SJCRH30 (cell line): ENCODE measurements around the gene DNAJB12. TPM values are rescaled to one million over a fixed set of nuclear protein-coding genes. Genes with fewer than 3 reads are reported as not detected.
"Not testable (repeated sequence)": the region's sequence is repeated elsewhere in the genome, so short reads cannot be mapped to it uniquely, and the experiment has no call there.

Experiments
- DNase-seq, 2 experiments: peaks; one replicate each; pipeline ENCODE4 v3.0.0-alpha.2; 2015 to 2020
- H3K27ac ChIP-seq: fragments of 250-450 bp; sonication (Bioruptor Pico); 2 replicates; pipeline ENCODE4 v1.5.1; 2020; ENCODE audit warnings: mild to moderate bottlenecking, moderate library complexity
- H3K27me3 ChIP-seq: fragments of 250-450 bp; sonication (Bioruptor Pico); 2 replicates; pipeline ENCODE4 v1.5.1; 2020; ENCODE audit warnings: mild to moderate bottlenecking, moderate library complexity
- H3K36me3 ChIP-seq: fragments of 250-450 bp; sonication (Bioruptor Pico); 2 replicates; pipeline ENCODE4 v1.5.1; 2020; ENCODE audit warnings: mild to moderate bottlenecking, moderate library complexity
- H3K4me1 ChIP-seq: fragments of 250-450 bp; sonication (Bioruptor Pico); 2 replicates; pipeline ENCODE4 v1.5.1; 2020; ENCODE audit warnings: mild to moderate bottlenecking, moderate library complexity
- H3K4me3 ChIP-seq: fragments of 250-450 bp; sonication (Bioruptor Pico); 2 replicates; pipeline ENCODE4 v1.5.1; 2020; ENCODE audit warnings: mild to moderate bottlenecking, moderate library complexity
- H3K9me3 ChIP-seq: fragments of 250-450 bp; sonication (Bioruptor Pico); replicated peaks from 2 replicates; pipeline ENCODE4 v1.5.1; 2020; ENCODE audit warnings: mild to moderate bottlenecking, moderate library complexity
- total RNA-seq: library from RNA; depleted of rRNA; stranded (reverse); fragments of >200 nt; shearing (Covaris generic); gene quantifications from 2 replicates; pipeline ENCODE4 v1.2.3, GENCODE V29; 2014; rRNA removed

The DNAJB12 gene
- total RNA-seq: 20.8 and 22.3 TPM in 2 replicates

DNA sequence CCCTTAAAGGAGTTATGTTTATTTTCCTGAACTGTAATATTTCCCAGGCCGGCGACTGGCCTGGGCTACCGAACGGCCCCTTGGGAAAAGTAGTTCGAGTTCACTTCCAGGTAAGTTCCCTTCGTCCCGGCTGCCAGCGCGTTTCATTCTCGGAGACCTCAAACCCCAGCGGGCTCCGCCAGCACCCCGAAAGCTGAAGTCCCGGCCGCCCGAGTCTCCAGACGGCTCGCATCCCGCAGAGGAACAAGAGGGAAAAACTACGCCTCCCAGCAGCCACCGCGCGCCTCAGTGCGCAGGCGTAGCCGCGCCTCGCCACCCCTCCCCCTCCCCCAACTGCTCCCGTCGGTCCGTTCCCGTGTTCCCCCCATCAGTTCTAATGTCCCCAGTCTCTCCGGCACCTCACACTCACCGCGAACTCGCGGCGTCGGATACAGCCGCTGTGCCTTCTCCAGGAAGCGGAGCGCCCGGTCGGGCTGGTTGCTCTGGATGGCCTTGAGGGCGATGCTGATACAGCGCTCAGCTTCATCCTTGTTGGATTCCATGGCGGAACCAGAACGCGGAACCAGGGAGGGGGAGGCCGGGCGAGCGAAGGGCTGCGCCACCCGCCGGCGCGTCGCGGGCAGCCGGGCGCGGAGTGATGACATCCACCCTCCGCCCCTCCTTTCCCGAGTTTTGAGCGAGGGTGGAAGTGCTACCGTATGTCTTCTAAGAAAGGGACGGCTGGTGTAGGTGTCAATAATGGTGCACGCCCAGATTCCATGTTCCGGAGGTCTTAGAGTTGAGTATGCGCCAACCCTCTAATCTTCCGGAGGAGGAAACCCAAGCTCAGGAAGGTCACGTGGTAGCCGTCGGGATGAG, at the start of gene DNAJB12:
DNAJB12 (minus strand) TSS at position 564 of the 858 bp plus-strand sequence; CDS start at position 542, 22 bp downstream.
- Histone ChIP-seq H3K27me3 (no peaks in the 10 kb centered on the region), H3K9me3 (no peaks in the 10 kb centered on the region), H3K4me1 (no peaks in the 10 kb centered on the region), H3K27ac (peak within 1 kb of the TSS; percentile 95), H3K4me3 (peak within 1 kb of the TSS; percentile 89), H3K36me3 (no peaks in the 10 kb centered on the region)
- peak; percentile 95 to 98 for DNase-seq

DNA sequence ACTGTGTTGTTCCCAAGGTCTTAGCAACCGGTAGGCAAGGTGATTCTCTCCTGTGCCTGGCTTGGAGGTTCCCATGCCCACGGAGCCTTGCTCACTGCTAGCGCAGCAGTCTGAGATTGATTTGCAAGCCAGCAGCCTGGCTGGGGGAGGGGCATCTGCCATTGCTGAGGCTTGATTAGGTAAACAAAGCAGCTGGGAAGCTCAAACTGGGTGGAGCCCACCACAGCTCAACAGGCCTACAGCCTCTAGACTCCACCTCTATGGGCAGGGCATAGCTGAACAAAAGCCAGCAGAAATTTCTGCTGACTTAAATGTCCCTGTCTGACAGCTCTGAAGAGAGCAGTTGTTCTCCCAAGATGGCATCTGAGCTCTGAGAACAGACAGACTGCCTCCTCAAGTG, 40.9 kb upstream of the DNAJB12 start:
- DNase-seq: peak in 1 of 2 experiments; percentile 3
- not testable (repeated sequence) for H3K27me3 ChIP-seq, H3K36me3 ChIP-seq, H3K4me1 ChIP-seq, H3K27ac ChIP-seq, H3K4me3 ChIP-seq, H3K9me3 ChIP-seq

DNA sequence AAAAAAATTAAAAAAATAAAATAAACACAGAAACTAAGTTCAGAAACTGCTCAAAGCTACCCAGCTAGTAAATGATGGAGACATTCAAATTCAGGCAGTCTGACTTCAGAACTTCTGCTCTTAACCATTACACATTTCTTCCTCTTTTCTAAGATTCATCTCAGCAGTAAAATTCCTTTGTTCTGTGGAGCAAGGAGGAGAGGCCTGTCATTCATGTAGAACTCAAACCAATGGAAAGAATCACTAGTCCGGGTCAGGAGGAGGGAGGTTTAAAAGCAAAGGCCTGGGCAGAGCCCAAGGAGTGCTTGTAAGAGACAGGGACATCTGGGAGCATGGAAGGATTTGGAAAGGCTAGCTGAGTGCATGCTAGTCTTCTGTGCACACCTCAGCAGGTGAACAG, 37.9 kb upstream of the DNAJB12 start:
- H3K27ac ChIP-seq: no peak overlapping the region
- H3K4me1 ChIP-seq: no peaks in the 10 kb centered on the region
- H3K9me3 ChIP-seq: no peaks in the 10 kb centered on the region; the same call in 1 of the 2 replicates
- no peaks in the 10 kb centered on the region for H3K27me3 ChIP-seq
- DNase-seq: no peak
- H3K4me3 ChIP-seq: no peak overlapping the region
- no peaks in the 10 kb centered on the region; the same call in none of the 2 replicates for H3K36me3 ChIP-seq

DNA sequence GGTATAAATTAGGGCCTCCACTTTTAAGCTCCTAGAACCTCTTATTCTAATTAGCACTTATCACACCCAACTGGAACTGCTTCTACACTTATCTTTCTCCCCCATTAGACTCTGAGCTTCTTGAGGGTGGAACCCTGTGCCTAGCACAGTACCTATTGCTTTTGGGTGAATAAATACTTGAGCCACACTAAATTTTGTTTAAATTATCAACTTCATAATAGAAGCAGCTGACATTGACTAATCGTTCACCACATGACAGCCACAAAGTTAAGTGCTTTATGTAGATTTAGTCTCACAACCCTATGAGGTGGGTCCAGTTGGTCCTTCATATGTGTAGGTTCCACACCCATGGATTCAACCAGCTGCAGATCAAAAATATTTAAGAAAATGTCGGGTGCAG, 36.0 kb upstream of the DNAJB12 start:
- Histone ChIP-seq H3K4me1 (no peaks in the 10 kb centered on the region), H3K9me3 (no peaks in the 10 kb centered on the region), H3K4me3 (no peak overlapping the region), H3K27ac (no peak overlapping the region), H3K27me3 (no peaks in the 10 kb centered on the region), H3K36me3 (no peaks in the 10 kb centered on the region; the same call in none of the 2 replicates)
- no peak for DNase-seq

DNA sequence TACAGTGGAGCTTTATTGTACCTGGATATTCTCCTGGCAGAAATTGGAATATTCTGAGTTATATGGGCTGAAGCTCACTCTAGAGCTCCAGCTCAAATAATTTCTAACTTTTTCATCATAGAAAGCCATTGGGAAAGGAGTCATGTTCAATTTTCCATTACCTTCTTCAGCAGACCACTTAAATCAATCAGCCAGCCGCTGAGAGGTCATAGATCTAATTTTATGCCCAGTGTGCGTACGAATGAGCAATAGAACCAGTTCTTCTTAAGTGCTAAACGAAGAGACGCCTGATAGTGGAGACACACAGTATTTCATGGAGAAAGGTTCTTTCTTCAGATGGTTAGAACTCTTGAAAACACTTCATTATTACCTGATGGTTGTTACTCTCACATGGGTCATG, 35.0 kb upstream of the DNAJB12 start:
- H3K36me3 ChIP-seq: no peaks in the 10 kb centered on the region; the same call in 1 of the 2 replicates
- H3K27ac ChIP-seq: no peak overlapping the region
- H3K27me3 ChIP-seq: no peaks in the 10 kb centered on the region
- no peak overlapping the region for H3K4me3 ChIP-seq
- no peak for DNase-seq
- no peaks in the 10 kb centered on the region for H3K9me3 ChIP-seq
- H3K4me1 ChIP-seq: no peaks in the 10 kb centered on the region

DNA sequence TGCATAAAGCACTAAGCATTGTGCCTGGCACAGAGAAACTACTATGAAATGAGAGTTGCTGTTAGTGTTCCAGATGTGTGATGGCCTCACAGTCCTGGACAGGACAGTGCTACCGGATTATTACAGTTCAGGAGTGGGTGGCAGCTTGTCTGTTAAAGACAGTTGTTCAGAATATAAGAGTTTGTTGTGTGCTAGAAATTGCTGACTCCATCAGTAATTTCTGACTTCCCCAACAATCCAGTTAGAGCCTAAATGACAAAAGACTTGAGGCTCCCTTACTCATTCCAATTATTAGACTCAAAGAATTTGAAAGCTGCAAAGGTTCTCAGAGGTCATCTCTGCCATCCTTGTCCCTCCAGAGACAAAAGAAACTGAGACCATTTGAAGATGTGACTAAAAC, 34.3 kb upstream of the DNAJB12 start:
- no peak overlapping the region for H3K4me3 ChIP-seq
- no peaks in the 10 kb centered on the region for H3K36me3 ChIP-seq
- H3K9me3 ChIP-seq: no peaks in the 10 kb centered on the region
- no peaks in the 10 kb centered on the region for H3K27me3 ChIP-seq
- no peak for DNase-seq
- no peak overlapping the region for H3K27ac ChIP-seq
- H3K4me1 ChIP-seq: no peaks in the 10 kb centered on the region

DNA sequence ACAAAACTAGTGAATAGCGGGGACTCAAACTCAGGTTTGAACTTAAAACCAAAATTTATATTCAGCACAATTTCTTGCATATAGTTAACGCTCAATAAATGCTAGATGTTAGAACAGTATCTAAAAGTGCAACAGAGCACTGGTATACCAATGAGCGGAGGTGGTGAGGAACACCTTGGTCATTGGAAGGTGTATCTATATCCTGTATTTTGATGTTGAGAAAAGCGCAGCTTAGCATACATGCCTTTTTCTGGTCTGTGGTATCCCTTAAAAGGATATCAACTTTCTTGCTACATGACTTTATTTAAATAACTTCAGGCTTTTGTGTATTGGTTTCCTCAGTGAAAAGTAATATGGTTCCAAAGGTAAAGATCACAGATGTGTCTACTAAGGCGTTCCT, 33.3 kb upstream of the DNAJB12 start:
- DNase-seq: no peak
- no peaks in the 10 kb centered on the region for H3K36me3 ChIP-seq
- no peaks in the 10 kb centered on the region for H3K4me1 ChIP-seq

DNA sequence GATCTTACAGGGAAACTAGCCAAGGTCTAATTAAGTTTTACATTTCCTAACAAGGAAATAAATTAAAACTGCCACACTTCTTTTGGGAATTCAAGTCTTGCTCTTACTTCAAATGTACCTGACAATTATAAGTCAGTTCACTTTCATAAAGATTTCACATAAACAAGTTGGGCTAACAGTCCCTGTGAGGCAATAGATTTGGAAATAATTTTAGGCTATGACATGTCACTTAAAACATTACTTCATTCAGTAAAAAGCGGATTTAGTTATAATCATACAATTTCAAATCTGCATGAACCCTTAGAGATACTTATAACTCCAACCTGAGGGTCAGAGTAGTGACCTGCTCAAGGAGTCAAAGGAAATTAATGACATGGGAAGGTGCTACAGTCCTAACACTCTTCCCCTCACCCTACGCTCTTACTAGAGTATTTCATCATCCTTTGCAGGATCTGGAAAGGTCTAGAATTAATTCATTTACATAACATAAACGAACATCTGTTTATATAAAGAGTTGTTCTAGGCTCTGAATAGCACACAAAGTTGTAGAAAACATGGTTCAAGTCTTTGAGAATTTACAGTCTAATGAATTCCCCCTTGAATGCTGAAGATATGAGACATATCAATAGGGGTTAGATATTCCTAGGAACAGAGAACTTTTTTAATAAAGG, 32.3 kb upstream of the DNAJB12 start:
- Histone ChIP-seq H3K4me1 (no peaks in the 10 kb centered on the region), H3K27me3 (no peaks in the 10 kb centered on the region), H3K27ac (no peak overlapping the region), H3K9me3 (no peaks in the 10 kb centered on the region), H3K4me3 (no peak overlapping the region), H3K36me3 (no peaks in the 10 kb centered on the region)
- DNase-seq: no peak

More for the DNA sequence above, 33.3 kb upstream of the DNAJB12 start:
- no peaks in the 10 kb centered on the region for H3K27me3 ChIP-seq
- no peak overlapping the region for H3K27ac ChIP-seq
- no peak overlapping the region for H3K4me3 ChIP-seq
- H3K9me3 ChIP-seq: no peaks in the 10 kb centered on the region

DNA sequence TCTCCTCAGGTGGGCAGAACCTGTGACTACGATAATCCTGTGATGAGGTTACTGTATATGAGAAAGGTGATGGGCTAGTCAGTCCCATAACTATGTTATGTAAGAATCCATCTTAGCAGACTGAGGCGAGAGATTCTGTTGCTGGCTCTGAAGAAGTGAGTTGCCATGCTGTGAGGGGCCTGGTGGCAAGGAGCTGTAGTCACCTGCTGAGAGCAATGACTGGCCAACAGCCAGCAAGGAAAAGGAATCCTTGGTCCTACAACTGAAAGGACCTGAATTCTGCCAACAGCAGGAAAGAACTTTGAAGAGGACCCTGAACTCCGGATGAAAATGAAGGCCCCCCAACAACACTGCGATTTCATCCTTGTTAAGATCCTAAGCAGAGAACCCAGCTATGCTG, 31.0 kb upstream of the DNAJB12 start:
- no peak overlapping the region for H3K4me3 ChIP-seq
- H3K4me1 ChIP-seq: no peaks in the 10 kb centered on the region
- no peaks in the 10 kb centered on the region for H3K9me3 ChIP-seq
- no peaks in the 10 kb centered on the region for H3K36me3 ChIP-seq
- no peak for DNase-seq
- H3K27me3 ChIP-seq: no peaks in the 10 kb centered on the region
- no peak overlapping the region for H3K27ac ChIP-seq

DNA sequence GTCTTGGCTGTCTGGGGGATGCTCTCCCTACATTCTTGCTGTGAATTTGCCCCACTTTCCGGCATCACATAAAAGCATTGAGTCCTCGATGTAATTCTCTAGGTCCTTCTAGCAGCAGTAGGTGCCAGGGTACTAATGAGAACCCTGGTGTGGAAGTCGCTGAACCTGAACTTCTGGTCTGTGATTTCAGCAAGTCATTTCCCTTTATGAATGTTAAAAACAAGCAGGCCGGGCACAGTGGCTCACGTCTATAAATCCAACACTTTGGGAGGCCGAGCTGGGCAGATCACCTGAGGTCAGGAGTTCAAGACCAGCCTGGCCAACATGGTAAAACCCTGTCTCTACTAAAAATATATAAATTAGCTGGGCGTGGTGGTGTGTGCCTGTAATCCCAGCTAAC, 30.3 kb upstream of the DNAJB12 start:
- not testable (repeated sequence) for H3K9me3 ChIP-seq, H3K27me3 ChIP-seq, H3K27ac ChIP-seq, H3K36me3 ChIP-seq, H3K4me3 ChIP-seq, H3K4me1 ChIP-seq, DNase-seq

DNA sequence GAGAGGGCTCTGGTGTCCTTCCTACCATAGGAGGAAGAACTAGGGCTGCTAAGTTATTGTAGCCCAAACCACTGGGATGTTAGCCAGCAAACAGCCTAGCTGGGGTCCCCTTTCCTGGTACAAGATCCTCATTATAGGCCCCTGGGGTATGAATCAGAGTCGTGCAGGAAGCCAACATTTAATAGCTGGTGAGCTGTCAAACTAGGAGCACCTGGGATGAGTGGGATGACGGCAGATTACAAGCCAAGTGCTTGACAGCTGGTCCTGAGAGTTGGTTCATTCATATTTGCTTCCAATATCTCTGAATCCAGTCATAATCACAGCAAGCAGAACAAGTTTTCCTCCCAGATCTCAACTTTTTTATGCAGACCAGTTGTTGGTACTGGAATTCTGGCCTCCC, 25.1 kb upstream of the DNAJB12 start:
- Histone ChIP-seq H3K27ac (no peak overlapping the region), H3K4me1 (no peaks in the 10 kb centered on the region), H3K4me3 (no peak overlapping the region), H3K36me3 (no peaks in the 10 kb centered on the region; the same call in 1 of the 2 replicates), H3K27me3 (no peaks in the 10 kb centered on the region), H3K9me3 (no peaks in the 10 kb centered on the region)
- no peak for DNase-seq

DNA sequence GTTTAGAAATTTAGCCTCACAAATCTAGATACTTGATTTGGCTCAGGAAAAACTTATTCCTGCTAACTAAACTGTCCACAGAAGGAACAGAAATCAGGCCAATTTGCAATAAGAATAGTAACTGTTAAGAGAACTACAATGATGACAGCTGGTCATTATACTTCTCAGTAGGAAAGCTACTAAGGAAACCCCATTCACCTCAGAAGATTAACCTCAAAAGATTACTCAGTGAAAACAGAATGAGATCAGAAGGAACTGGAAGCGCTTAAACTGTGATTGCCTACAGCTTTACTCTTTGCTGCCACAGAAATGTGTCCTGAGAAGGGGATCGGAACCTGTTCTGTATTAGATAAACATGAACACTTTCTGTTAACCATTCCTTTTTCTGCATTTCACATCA, 24.3 kb upstream of the DNAJB12 start:
- H3K4me1 ChIP-seq: no peaks in the 10 kb centered on the region
- no peak for DNase-seq
- no peaks in the 10 kb centered on the region for H3K27me3 ChIP-seq
- H3K9me3 ChIP-seq: no peaks in the 10 kb centered on the region
- H3K36me3 ChIP-seq: no peaks in the 10 kb centered on the region; the same call in 1 of the 2 replicates
- H3K4me3 ChIP-seq: no peak overlapping the region
- no peak overlapping the region for H3K27ac ChIP-seq

DNA sequence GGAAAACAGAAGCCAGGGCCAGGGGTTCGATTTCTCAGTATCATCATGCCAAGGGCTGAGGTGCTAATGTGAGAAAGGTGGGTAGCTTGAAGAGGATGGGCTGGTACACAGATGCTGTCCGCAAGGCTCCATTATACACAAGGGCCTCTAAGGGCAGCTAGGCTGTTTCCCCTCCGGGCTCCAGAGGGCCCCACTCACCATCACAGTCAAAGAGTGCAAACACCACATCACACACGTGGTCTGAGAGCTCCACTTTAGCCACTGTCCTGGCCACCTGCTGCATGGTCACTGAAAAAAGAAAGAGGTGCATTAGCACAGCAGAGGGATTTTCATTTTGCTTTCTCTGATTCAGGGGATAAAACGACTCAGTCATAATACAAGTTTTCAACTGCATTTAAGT, 20.9 kb upstream of the DNAJB12 start:
- H3K9me3 ChIP-seq: no peaks in the 10 kb centered on the region
- H3K36me3 ChIP-seq: no peaks in the 10 kb centered on the region; the same call in 1 of the 2 replicates
- no peak overlapping the region for H3K27ac ChIP-seq
- DNase-seq: peak; percentile 29 to 47
- no peaks in the 10 kb centered on the region for H3K27me3 ChIP-seq
- H3K4me1 ChIP-seq: no peaks in the 10 kb centered on the region
- no peak overlapping the region for H3K4me3 ChIP-seq

DNA sequence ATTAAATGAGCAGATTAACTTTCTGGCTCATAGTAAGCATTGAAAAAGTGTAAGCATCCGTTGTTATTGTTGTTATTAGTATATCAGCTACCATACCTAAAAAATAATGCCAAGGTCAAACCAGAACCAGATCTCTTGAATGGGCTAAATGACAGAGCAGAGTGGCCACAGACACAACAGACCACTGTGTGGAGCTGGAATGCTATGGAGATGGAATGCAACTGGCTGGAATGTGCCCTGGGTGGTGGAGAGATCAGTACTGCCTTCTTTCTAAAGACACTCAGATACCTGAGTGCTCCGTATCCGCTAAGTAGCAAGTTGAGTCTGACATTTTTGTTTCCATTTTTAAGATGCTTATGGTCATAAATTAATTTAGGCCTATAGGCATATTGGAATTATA, 20.5 kb upstream of the DNAJB12 start:
- Histone ChIP-seq H3K4me1 (no peaks in the 10 kb centered on the region), H3K27me3 (no peaks in the 10 kb centered on the region), H3K9me3 (no peaks in the 10 kb centered on the region), H3K36me3 (no peaks in the 10 kb centered on the region), H3K4me3 (no peak overlapping the region), H3K27ac (no peak overlapping the region)
- DNase-seq: no peak

DNA sequence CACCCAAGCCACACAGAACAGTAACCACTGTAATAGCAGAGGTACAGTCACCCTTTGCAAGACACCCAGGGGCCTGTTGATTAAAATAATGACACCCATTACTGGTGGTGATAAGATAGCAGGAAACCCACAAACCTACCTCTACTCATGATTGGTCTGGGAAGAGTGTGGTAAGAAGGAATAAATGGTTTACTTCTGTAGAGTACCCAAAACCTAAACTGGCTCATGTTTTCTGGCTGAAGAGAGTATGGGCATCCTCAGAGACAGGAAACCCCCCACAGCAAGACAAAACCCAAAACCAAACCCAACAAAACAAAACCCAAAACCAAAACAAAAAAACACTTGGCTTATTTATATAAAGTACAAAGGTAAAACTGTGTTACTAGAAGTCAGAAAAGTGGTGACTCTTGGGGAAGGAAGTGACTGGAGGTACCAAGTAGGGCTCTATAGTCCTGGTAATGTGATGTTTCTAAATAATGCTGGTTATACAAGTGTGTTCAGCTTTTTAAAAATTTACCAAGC, 15.5 kb upstream of the DNAJB12 start:
- H3K27me3 ChIP-seq: no peaks in the 10 kb centered on the region
- peaks cover 2% of the 10 kb centered on the region; the same call in 1 of the 2 replicates for H3K36me3 ChIP-seq
- DNase-seq: no peak

More for the DNA sequence above, 15.5 kb upstream of the DNAJB12 start:
- H3K9me3 ChIP-seq: no peaks in the 10 kb centered on the region
- no peak overlapping the region for H3K27ac ChIP-seq
- no peak overlapping the region for H3K4me3 ChIP-seq
- no peaks in the 10 kb centered on the region for H3K4me1 ChIP-seq
